HG03354 (cell line): ENCODE data around the gene PRKD2.
"Not testable (repeated sequence)": the region's sequence is repeated elsewhere in the genome, so short reads cannot be mapped to it uniquely, and the experiment has no call there.

Source experiments
- ATAC-seq: cut with Tn5 transposase; IDR thresholded peaks from one replicate; pipeline ENCODE4 v1.9.1; 2021; ENCODE audit warnings: mild to moderate bottlenecking; ENCODE audit not compliant: unreplicated experiment, poor library complexity, severe bottlenecking

Gene PRKD2

DNA sequence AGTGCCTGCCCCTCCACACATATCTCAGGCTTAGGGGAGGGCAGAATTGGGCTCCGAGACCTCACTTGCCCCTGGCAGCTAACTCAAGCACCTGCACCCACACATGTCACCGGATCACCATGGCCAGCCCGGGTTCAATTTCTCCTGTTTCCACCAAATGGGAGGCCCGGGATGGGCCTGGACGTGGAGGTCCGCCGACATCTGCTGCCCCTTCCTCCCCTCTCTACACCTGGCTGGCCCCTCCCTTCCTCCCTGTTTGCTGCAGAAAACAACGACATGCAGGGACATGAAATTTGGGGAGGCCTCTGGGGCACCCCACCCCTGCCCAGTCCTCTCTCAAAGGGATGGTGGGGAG lies 1.3 kb downstream of the PRKD2 start:
- ATAC-seq: no peak

DNA sequence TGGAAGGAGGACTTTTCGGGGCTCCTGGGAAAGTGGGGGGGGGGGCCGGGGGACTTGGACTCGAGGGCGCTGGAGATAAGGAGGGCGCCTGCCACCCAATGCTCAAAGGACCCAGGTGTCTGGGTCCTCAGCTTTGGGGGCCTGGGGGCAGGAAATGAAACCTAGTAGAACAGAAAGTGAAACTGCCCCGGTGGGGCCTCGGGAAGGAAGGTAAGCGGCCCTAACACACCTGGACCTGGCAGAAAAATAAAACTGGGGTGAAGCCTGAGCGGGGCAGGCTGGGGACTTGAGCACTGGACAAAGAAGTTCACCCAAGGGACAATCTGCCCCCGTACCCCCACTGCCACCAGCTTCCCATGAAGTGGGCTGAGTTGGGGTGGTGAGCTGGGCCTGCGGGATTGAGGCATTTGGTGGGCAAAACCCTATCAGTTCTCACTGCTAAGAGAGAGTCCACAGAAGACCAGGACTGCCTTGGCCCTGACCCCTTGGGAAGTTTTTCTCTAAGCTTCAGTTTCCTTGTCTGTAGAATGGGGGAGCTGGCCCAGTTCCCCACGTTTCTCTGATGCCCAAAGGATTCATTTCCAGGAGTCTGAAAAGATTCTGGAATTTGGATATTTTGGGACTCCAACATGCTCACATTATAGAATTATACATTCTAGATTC lies 2.3 kb downstream of the PRKD2 start:
- ATAC-seq: no peak

DNA sequence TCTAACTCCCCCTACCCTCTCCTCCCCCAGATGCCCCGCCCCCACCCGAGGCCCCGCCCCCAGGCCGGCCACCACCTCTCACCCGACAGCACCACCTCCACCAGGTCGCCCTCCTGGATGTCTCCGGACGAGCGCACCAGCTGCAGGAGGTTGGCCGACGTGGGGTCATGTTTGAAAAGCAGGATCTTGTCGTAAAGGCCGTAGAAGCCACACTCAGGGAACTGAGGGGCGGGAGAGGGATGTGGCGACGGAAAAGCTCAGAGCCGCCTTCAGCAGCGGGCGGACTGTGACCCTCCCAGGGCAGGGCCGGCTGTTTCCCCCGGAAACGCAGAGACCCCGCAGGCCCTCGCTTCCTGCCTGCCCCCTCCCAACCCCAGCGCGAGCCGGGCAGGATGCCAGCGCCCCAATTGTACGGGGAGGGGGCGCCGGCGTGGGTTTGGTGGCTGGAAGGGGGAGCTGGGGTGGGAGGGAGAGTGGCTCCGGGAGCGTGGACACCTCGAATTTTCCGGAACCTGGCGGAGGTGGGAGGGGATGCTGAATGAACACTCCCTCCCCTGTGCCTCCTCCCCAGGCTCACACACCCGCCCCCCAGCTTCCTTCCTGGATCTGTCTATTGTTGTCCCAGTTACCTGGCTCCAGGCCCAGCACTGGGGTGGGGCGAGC lies 3.0 kb downstream of the PRKD2 start:
- no peak for ATAC-seq

DNA sequence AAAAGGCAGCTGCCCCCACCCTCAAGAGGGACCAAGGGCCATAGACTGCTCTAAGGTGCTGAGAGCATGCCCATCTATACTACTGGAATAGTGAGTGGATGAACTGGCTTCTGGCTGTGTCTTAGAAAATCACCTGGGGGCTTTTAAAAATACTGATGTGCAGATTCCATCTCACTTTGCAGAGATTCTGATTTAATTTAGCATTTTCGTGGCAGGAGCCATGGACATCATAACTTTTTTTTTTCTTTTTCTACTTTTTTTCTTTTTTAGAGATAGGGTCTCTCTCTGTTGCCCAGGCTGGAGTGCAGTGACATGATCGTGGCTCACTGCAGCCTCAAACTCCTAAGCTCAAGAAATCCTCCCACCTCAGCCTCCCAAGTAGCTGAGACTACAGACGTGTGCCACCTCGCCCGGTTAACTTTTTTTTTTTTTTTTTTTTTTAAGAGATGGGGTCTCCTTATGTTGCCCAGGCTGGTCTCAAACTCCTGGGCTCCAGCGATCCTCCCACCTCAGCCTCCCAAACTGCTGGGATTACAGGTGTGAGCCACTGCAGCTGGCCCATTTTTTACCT lies 4.1 kb downstream of the PRKD2 start:
- not testable (repeated sequence) for ATAC-seq

DNA sequence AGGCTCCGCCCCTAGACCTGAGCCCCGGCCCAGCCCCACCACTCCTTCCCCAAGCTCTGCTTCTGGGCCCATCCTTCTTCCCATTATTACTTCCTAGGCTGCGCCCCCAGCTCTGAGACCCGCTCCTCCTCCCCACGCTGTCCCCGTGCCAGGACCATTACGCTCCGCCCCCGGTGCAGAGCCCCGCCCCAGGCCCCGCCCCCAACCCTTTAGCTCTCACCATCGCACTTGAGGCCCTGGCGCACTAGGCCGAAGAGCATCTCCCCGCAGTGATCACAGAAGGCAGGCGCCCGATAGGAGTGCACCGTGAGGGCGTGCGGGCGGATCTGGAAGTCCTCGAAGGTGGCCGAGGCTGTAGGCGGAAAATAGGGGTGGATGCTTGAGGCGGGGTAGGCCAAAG lies 6.2 kb downstream of the PRKD2 start:
- no peak for ATAC-seq

DNA sequence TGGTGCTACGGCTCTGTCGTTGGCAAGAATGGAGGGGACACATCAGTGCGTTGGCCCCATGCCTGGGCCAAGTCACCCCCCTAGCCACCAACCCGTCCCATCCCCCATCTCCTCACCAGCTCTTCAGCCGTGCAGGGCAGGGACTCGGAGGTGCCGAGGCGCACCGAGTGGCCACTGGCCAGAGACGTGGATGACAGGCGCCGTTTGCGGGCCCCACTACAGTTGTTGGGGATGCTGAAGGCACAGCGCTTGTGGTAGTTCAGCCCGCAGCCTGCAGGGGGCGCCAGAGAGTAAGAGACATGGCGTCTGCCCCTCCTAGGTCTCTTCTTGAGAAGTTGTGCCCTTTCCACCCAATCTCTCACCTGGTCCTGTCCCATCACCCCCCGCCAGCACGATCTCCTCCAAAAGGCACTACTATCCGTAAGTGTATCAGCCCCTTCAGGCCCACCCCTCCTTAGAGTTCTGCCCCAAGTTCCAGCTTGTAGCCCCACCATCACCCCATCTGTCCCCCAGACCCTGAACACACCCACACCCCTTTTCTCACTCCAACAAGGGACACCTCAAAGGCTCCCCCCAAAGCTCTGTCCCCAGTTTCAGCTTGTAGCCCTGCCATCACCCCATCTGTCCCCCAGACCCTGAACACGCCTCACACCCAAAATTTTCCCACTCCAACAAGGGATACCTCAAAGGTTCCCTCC lies 12.4 kb downstream of the PRKD2 start:
- ATAC-seq: no peak

DNA sequence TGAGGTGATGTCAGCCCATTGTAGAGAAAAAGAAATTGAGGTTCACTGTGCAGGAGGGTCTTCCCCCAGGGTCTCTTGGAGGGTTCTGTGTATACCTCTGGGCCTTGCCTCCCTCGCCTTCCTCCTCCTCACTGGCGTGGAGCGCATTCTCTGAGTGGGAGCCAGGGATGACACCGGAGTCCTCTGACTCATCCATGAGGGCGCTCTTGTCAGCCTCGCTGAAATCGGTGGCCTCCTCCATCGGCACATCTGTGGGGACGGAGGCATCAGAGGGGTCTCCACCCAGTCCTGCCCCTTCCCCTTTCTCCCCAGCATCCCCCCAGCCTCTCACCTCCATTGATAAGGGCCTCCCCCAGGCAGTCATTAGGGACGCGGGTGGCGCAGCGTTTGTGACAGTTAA lies 16.2 kb downstream of the PRKD2 start:
- ATAC-seq: no peak

DNA sequence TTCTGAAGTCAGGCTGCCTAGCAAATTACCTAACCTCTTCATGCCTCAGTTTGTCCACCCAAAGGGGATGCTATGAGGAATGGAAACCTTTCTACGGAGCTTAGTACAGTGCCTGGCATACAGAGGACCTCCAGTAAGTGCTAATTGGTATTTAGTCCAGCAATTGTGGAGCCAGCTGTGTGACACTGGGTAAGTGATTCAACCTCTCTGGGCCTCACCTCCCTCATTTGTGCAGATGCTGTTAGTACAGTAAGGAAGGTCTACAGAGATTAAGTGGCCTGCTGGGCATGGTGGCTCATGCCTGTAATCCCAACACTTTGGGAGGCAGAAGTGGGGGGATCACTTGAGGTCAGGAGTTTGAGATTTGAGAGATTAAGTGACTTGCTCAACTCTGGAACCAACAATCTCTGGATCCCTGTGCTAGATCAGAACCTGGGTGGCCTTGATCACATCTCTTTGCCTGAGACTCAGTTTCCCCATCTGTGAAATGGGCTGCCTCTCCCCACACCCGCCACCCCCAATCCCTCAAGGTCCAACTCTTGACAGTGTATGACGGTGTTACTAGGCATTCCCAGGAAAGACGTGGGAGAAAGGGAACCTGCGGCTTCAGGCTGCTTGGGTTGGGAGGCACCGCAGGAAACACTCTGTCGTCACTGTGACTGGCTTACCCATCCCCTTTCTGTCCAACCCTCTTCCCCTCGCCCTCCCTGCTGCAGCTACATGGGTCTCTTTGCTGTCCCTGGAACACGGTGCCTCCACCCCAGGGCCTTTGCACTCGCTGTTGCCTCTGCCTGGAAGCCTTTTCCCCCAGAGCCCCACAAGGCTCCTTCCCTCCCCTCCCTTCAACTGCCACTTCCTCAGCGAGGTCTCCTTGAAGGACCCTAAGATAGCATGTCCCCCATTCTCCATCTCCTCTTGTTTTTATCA lies 18.3 kb downstream of the PRKD2 start:
- no peak for ATAC-seq

DNA sequence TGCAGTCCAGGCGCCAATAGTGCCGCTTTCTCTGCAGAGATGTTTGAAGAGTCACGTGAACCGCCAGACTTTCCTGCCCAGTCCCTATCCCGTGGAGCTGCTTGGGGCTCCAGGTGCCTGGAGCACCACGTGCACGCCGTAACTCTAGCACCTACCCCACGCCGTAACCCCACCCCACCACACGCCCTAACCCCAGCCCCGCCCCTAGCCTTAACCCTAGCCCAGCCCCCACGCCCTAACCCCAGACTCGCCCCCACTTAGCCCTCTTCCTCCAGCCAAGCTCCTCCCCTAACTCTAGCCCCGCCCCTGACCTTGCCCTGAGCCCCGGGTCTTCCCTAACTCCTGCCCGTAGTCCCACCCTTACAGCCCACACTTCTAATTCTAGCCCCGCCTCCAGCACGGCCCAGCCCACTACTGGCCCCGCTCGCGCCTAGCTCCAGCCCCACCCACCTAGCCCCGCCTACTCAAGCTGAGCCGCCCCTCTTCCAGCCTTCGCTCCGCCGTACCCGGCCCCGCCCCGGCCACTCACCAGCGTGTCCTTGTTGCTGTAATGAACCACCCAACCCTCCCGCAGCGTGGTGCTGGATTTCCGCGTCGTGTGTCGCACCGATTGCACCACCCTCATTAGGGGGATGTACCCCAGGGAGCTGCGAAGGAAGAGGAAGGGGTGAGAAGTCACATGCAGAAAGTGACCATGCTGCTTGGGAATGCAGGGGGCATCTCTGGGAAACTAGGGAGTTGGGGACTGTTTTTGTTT lies 19.5 kb downstream of the PRKD2 start:
- no peak for ATAC-seq

DNA sequence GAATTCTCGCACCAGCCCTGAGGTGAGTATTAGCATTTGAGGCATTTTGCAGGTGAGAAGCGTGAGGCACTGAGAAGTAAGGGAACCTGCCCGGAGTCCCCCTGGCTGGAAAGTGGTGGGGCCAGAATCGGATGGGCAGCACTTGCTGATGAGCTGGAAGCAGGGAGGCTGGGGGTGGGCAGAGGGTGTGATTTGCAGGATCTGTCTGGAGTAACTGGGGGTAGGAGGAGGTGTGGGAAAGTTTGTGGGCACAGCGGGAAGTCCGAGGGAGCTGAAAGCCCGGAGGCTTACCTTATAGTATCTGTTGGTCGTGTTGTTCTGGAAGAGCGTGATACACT lies 20.1 kb downstream of the PRKD2 start:
- no peak for ATAC-seq

DNA sequence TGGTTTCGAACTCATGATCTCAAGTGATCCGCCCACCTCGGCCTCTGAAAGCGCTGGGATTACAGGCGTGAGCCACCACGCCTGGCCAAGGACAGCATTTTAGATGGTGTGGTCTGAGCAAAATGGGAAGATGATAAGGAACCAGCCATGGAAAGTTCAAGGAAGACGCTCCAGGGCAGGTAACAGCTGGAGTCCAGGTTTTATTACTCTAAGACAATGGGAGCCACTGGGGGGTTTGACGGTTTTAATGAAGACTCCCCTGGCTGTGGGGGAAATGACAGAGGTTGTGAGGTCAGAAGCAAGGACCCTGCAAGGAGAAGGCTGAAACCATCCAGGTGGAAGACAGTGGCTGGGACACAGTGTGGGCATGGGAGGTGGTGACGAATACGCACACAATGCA lies 20.9 kb downstream of the PRKD2 start:
- ATAC-seq: no peak

DNA sequence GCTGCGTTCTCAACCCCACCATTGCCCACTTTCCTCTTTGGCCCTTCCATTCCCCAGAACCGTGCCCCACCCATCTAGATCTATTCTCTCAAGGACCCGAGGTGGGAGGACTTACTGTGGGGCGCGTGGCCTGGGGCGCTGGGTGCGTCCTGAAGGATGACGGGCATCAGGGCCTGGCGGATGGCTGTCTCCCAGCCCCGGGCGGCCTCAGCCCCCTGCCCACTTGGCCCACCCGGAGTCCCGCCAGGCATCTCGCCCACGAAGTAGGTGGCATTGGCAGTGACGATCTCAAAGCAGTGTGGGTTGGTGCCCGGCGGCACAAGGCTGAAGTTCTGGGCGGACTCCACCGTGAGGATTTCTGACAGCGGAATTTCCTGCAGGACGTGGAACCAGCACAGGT lies 23.2 kb downstream of the PRKD2 start:
- no peak for ATAC-seq

DNA sequence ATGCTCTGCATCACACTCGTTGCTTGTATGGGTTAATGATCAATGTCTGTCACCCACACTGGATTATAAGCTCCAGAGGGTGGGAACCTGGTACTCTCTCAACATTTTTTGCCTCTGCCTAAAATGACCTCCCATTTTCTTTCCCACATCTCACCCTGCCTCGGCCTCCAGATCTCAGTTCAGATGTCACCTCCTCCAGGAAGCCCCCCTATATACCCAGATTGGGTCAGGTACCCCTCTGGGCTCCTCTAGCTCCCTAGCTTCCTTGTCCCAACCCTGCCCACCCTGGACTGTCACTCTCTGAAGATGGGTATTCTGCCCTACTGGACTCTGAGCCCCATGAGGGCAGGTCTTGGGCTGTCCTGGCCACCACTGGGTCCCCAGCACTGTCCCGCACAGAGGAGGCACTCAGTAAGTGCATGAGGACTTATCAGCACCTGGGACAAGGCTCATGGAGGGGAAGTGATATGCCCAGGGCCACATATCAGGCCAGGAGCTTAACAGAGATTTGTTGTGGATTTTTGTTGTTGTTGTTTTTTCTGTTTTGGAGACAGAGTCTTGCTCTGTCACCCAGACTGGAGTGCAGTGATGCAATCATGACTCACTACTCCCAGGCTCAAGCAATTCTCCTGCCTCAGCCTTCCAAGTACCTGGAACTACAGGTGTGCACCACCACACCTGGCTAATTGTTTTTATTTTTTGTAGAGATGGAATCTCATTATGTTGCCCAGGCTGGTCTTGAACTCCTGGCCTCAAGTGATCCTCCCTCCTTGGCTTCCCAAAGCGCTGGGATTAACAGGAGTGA lies 23.8 kb downstream of the PRKD2 start:
- ATAC-seq: no peak

DNA sequence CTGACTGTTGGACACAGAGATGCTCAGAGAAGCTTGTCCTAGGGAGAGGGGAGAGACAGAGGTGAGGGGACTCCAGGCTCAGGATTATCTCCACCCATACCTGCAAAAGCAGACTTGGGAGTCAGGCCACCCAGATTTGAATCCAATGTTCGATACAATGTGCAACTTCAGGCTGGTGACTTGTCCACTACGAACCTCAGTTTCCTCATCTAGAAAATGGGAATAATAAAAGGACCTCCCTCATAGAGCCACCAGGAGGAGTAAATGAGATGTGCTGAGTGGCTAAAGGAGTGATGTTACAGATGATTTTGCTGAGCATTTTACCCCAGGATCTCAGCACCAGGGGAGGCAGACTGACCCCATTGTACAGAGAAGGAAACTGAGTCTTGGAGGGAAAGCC lies 25.0 kb downstream of the PRKD2 start:
- no peak for ATAC-seq

DNA sequence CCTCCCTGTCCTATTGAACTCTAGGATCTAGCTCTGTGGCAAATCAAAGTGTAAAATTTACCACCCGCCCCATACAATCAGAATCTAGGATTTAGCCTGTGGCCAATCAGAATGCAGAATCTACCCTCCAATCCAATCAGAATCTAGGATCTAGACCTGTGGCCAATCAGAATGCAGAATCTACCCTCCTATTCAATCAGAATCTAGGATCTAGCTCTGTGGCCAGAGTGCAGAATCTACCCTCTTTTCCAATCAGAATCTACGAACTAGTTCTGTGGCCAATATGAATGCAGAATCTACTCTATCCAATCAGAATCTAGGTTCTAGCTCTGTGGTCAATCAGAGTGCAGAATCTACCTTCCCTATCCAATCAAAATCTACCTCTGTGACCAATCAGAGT lies 25.8 kb downstream of the PRKD2 start:
- no peak for ATAC-seq

DNA sequence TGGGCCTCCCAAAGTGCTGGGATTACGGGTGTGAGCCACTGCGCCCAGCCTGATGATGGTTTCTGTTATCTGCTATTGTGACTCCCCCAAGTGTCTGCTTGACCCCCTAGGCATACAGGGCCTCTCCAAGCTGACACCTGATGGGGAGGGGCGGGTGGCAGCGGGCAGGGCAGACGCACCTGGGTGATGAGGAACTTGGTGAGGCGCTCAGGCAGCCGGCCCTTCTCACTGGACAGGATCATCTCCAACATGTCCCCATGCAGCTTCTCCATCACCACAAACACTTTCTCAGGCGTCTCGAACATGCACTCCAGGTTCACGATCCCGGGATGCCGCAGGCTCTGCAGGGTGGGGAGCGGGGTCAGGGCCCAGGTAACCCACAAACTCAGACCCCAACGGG lies 27.6 kb downstream of the PRKD2 start:
- ATAC-seq: no peak

DNA sequence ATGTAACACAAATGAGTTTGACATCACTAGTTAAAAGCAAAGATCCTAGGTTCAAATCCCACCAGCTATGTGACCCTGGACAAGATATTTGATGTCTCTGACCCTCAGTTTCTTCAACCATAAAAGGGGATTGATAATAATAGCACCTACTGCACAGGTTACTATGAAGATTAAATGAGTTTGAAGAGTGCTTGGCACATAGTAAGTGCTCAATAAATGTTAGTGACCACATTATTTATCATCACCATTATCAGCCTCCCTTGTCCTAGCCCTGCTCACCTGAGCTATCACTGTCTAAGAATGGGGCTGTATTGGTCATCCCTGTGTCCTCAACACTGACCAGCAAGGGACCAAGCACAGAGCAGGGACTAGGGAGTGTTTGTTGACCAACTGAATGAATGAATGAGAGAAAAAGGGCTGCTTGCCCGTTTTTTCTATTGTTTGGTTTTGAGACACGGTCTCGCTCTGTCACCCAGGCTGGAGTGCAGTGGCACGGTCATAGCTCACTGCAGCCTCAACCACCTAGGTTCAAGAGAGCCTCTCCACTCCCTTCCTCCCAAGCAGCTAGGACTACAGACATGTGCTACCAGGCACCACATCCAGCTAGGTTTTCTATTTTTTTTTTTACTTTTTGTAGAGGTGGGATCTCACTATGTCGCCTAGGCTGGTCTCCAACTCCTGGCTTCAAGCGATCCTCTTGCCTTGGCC lies 29.3 kb downstream of the PRKD2 start:
- no peak for ATAC-seq

DNA sequence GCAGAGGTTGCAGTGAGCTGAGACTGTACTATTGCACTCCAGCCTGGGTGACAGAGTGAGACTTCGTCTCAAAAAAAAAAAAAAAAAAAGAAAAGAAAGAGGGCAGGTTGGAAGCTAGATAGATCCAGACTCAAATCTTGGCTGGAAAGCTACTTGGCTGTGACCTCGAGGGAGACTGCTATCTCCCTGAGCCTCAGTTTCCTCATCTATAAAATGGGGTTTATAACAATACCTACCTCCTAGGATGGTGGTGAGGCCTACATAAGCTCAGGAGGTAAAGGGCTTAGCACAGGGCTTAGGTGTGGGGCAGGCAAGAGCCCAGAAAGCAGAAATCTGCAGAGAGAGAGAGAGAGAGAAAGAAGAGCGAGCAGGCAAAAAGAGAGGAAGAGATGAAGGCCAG lies 31.7 kb downstream of the PRKD2 start:
- ATAC-seq: no peak
